Ovary (tissue), 9 donors: ENCODE measurements around the gene SLC38A1. TPM values are rescaled to one million over a fixed set of nuclear protein-coding genes. Genes with fewer than 3 reads are reported as not detected.

Source experiments
- DNase-seq, 5 donors: peaks; one replicate each; pipeline ENCODE4 v3.0.0-alpha.2; 2019 to 2020
- H3K27ac ChIP-seq, 2 donors: fragments of 200-600 bp; one replicate each; pipeline versions ENCODE4 v1.5.1 to v1.8.0; 2019 to 2022
- H3K27me3 ChIP-seq: fragments of 200-600 bp; one replicate; pipeline ENCODE4 v1.8.0; 2022
- H3K36me3 ChIP-seq: fragments of 200-600 bp; sonication (generic); one replicate; pipeline ENCODE4 v1.5.1; 2019
- H3K4me1 ChIP-seq: one replicate; pipeline ENCODE4 v1.8.1; 2013; ENCODE audit warnings: mild to moderate bottlenecking, moderate library complexity; ENCODE audit not compliant: insufficient read depth
- H3K4me3 ChIP-seq: fragments of 200-600 bp; sonication (generic); one replicate; pipeline ENCODE4 v1.5.1; 2017
- H3K9me3 ChIP-seq, 2 donors: fragments of 200-600 bp in 1 of 2; sonication (generic) in 1 of 2; one replicate each; pipeline versions ENCODE4 v1.5.1 to v1.8.1; 2013 to 2019; ENCODE audit warnings: mild to moderate bottlenecking in 1 of 2, moderate library complexity in 1 of 2
- CTCF ChIP-seq, 3 donors: fragments of 450-650 bp in 2 of 3; fragments of 200-600 bp in 1 of 3; IDR thresholded peaks; one replicate each; pipeline versions ENCODE4 v1.5.1 to v1.8.0; 2016 to 2022; ENCODE audit warnings: antibody characterized with exemption in 3 of 3, mild to moderate bottlenecking in 1 of 3
- EP300 ChIP-seq: sonication (generic); formaldehyde crosslinking; IDR thresholded peaks from one replicate; pipeline ENCODE4 v1.6.1; 2017; ENCODE audit warnings: antibody characterized with exemption
- POLR2A ChIP-seq: fragments of 450-650 bp; IDR thresholded peaks from one replicate; pipeline ENCODE4 v1.6.1; 2017; ENCODE audit warnings: antibody characterized with exemption, mild to moderate bottlenecking, moderate library complexity
- WGBS, 3 donors: extraction: QIAGEN DNeasy Blood & Tissue Kit in 1 of 3; methylation state at CpG; one replicate each; pipeline versions ENCODE4 v1.1.5 to v1.1.7; 2013 to 2017; 5-methylcytosine and 5-hydroxymethylcytosine counted together
- intact Hi-C, 4 donors: fragments of 100-400 bp; cut with DNase I; formaldehyde crosslinking; loops; one replicate each; pipeline versions ENCODE4 v1.11.0 to v1.15.1; 2022 to 2023
- polyA plus RNA-seq, 2 donors: library from polyadenylated mRNA; stranded (reverse); fragments of 200-250 nt in 1 of 2; fragments of 350-450 nt in 1 of 2; fragmentation: Illumina TruSeq in 1 of 2; extraction: RNeasy Lipid Tissue Mini Kit (QIAGEN cat#74804) in 1 of 2; gene quantifications; one replicate each; pipeline ENCODE4 v1.2.3, GENCODE V29; 2013 to 2014
- total RNA-seq, 7 donors: library from RNA; depleted of rRNA in 2 of 7; stranded (reverse); fragments of >200 nt in 2 of 7; fragmentation: NEBNext Ultra II Directional in 3 of 7; extraction: Animal tissue kit (Norgen Biotek cat#: 25700) in 3 of 7; gene quantifications; one replicate each; pipeline versions ENCODE4 v1.1.0 to v1.2.4, GENCODE V29; 2016 to 2023
- donor health status: DM: no; HTN: no; CAD: no; lungs with moderate emphysema.
- donor health status: DM: no; HTN: no; CAD: no.
- donor health status: Bipolar disorder and iron deficiency.
- donor health status: DM: yes; HTN: yes; CAD: no.
- donor health status: DM: no; HTN: no; CAD: no.
- donor health status: DM: yes; HTN: yes; CAD: no.

The SLC38A1 gene
- total and polyA plus RNA-seq, 9 donors: 4.6 to 86.3 (median 27.9) TPM

DNA sequence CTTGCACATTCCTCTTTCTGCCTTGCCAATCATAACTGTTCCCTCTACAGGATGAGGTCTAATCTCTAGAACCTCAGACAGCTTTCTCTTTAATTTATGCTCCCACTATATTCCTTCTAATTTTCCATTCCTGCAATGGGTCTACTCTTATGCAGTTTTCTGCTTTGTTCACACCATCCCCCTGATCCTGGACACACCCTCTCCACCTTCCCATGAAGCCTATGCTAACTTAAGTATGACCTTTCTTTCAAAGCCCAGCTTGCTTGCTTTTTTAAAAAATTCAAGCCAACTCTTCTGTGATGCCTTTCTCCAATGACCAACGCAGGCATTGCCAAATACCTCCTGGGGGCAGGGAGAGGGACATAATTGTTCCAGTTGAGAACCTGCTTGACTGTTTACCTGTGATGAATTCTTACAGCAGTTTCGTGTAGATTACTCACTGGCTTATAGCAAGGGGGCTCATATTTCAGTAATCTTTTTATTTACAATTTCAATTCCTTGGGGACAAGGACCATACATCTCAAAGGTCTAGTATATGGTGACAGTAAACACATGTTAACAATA lies 7.8 kb downstream of the SLC38A1 start:
- 81 to 87% (median 82%) methylated on average over 2 of the region's 2 CpGs for WGBS, 3 donors
- Histone ChIP-seq H3K27me3 (no peaks in the 10 kb centered on the region), H3K36me3 (no peaks in the 10 kb centered on the region), H3K4me3 (no peak overlapping the region), H3K9me3 (no peaks in the 10 kb centered on the region), H3K4me1 (peaks cover 4% of the 10 kb centered on the region), H3K27ac (no peak overlapping the region)
- intact Hi-C loops: loop anchor here in 1 of 4 donors (10.0 kb wide), 1 partner anchor 104 kb away; no protein-coding TSS in a partner anchor
- DNase-seq: no peak
- no peak for TF ChIP-seq POLR2A
- TF ChIP-seq EP300: no peak
- TF ChIP-seq CTCF (IDR thresholded peaks at IDR 0.05): no peak

- DNase-seq: no peak
- no peak overlapping the region for H3K4me3 ChIP-seq
- 31 to 38% (median 33%) methylated on average over 5 of the region's 5 CpGs for WGBS, 3 donors
- no peaks in the 10 kb centered on the region for H3K27me3 ChIP-seq
- no peak for TF ChIP-seq EP300
- TF ChIP-seq POLR2A: no peak
- no peak for TF ChIP-seq CTCF (IDR thresholded peaks at IDR 0.05)
- H3K27ac ChIP-seq: no peak overlapping the region
- intact Hi-C loops: loop anchor here in 1 of 4 donors (10.0 kb wide), 1 partner anchor 104 kb away; no protein-coding TSS in a partner anchor
- H3K36me3 ChIP-seq: no peaks in the 10 kb centered on the region
- peaks cover 4% of the 10 kb centered on the region for H3K4me1 ChIP-seq
- H3K9me3 ChIP-seq: no peaks in the 10 kb centered on the region
These were observed 8.5 kb downstream of the SLC38A1 start for GRCh38 chr12:46260124-46260912.

- Histone ChIP-seq H3K4me1 (peaks cover 4% of the 10 kb centered on the region), H3K27ac (no peak overlapping the region), H3K27me3 (no peaks in the 10 kb centered on the region), H3K4me3 (no peak overlapping the region), H3K9me3 (no peaks in the 10 kb centered on the region), H3K36me3 (no peaks in the 10 kb centered on the region)
- intact Hi-C loops: loop anchor here in 1 of 4 donors (10.0 kb wide), 1 partner anchor 105 kb away; no protein-coding TSS in a partner anchor
- WGBS, 3 donors: 25 to 38% (median 28%) methylated on average over 1 of the region's 1 CpG
- TF ChIP-seq EP300 (no peak), CTCF (IDR thresholded peaks at IDR 0.05) (no peak), POLR2A (no peak)
- no peak for DNase-seq
These were observed 9.1 kb downstream of the SLC38A1 start for GRCh38 chr12:46259713-46260112.

- Histone ChIP-seq H3K9me3 (no peaks in the 10 kb centered on the region), H3K27ac (no peak overlapping the region), H3K4me3 (no peak overlapping the region), H3K36me3 (no peaks in the 10 kb centered on the region), H3K27me3 (no peaks in the 10 kb centered on the region), H3K4me1 (peaks cover 4% of the 10 kb centered on the region)
- intact Hi-C loops: no loop called here
- DNase-seq: no peak
- TF ChIP-seq POLR2A (no peak), CTCF (IDR thresholded peaks at IDR 0.05) (no peak), EP300 (no peak)
- 97% methylated on average over 4 of the region's 4 CpGs for WGBS, 3 donors
These were observed 9.8 kb downstream of the SLC38A1 start for GRCh38 chr12:46259071-46259470.
